Skin epidermis (tissue), 12 donors: ENCODE data around the gene YIPF6.
A peak's percentile ranks its signal among the peaks of the same experiment; 100 is the strongest.
"Not testable (repeated sequence)": the region's sequence is repeated elsewhere in the genome, so short reads cannot be mapped to it uniquely, and the experiment has no call there.

Source experiments
- H3K27ac ChIP-seq, 21 experiments: fragments of 200-600 bp; sonication (generic) in 11 of 21; one replicate each; pipeline ENCODE4 v1.5.0; 2020; ENCODE audit warnings: mild to moderate bottlenecking in 3 of 21, inconsistent platforms in 2 of 21, moderate library complexity in 2 of 21
- H3K4me3 ChIP-seq, 7 experiments: fragments of 200-600 bp; sonication (generic) in 2 of 7; one replicate each; pipeline ENCODE4 v1.5.0; 2020; ENCODE audit warnings: inconsistent platforms in 2 of 7, mild to moderate bottlenecking in 2 of 7, moderate library complexity in 1 of 7

The YIPF6 gene

DNA sequence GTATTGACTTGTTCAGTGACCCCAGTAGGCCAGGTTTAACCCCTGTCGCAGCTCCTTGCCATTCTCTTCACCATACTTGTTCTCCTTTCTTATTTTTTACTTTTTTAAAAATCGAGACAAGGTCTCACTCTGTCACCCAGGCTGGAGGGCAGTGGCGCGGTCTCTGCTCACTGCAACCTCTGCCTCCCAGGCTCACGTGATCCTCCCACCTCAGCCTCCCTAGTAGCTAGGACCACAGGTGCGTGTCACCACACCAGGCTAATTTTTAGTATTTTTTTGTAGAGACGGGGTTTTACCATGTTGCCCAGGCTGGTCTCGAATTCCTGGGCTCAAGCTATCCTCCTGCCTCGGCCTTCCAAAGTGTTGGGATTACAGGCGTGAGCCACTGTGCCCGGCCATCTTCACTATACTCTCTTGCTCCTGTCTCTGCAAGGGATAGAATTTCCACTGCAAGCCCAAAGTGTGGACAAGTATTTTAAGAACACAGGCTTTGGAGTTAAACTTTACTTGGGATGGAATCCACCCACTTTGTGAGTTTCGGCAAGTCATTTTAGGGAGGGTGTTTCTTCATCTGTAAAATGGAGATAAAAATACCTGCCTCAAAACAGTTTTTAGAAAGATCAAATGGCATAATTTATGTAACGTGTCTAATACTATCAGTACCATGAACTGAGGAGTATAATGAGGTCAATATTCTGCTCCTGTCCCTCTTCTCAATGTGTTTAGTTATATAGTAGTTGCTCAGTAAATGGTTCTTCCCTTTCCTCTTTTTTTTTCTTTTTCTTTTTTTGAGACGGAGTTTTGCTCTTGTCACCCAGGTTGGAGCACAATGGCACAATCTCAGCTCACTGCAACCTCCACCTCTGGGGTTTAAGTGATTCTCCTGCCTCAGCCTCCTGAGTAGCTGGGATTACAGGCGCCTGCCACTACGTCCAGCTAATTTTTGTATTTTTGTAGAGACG lies 973 bp downstream of the YIPF6 start:
- peak overlapping the region in 17 of 21 experiments; percentile 82 to 98 (median 93) for H3K27ac ChIP-seq
- H3K4me3 ChIP-seq: peak overlapping the region; percentile 46 to 67 (median 58)

DNA sequence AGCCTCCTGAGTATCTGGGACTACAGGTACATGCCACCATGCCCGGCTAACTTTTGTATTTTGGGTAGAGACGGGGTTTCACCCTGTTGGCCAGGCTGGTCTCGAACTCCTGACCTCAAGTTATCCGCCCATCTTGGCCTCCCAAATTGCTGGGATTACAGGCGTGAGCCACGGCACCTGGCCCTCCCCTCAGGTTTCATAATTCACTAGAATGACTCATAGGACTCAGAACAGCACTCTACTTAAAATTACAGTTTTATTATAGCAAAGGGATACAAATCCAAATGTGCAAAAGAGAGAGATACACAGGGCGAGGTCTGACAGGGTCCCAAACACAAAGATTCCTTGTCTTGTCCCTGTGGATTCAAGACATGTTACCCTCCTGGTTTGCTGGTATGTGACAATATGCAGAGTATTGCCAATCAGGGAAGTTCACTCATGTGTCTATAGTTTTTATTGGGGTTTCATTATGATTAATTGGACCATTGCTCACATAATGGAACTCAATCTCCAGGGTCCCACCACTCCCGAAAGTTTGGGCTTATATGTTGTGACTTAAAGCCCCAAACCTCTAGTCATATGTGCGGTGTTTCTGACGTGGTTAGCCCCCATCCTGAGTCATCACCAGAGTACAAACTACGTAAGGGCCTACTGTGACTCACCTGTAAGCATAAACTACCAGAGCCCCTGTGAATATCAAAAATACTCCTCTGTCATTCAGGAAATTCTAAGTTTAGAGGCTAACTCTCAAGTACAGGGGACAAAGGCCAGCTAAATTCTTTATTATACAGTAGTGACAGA lies 5.2 kb downstream of the YIPF6 start:
- Histone ChIP-seq H3K4me3 (no peak overlapping the region), H3K27ac (no peak overlapping the region)

- Histone ChIP-seq H3K4me3 (no peak overlapping the region), H3K27ac (no peak overlapping the region)
These were observed 7.8 kb downstream of the YIPF6 start for GRCh38 chrX:68506649-68507048.

- Histone ChIP-seq H3K4me3 (no peak overlapping the region), H3K27ac (no peak overlapping the region)
These were observed 9.9 kb downstream of the YIPF6 start for GRCh38 chrX:68508799-68509198.

DNA sequence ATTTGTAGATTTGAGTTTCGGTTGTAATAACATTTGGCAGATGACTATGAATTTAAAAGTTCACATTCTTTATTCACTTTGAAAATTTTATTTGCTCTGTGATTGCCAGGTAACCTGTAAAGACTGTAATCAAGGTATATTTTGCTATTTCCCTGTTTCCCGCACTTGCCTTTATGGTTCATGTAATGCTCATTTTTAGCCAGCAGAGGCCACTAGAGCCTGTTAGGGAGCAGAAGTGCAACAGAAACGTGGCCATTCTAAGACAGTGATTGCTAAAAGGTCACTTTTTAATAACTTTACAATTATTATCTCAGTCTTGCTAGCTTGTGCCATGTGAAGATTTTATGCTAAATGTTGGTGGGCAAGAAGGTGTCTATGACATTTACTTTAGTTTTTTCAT lies 12.4 kb downstream of the YIPF6 start:
- no peak overlapping the region for H3K27ac ChIP-seq
- H3K4me3 ChIP-seq: no peak overlapping the region

- H3K4me3 ChIP-seq, H3K27ac ChIP-seq: not testable (repeated sequence)
These were observed 25.8 kb downstream of the YIPF6 start for GRCh38 chrX:68524680-68525079.

GRCh38 chrX:68532831-68533533 lies 34.1 kb downstream of the YIPF6 start:
- H3K27ac ChIP-seq: no peak overlapping the region
- no peak overlapping the region for H3K4me3 ChIP-seq

DNA sequence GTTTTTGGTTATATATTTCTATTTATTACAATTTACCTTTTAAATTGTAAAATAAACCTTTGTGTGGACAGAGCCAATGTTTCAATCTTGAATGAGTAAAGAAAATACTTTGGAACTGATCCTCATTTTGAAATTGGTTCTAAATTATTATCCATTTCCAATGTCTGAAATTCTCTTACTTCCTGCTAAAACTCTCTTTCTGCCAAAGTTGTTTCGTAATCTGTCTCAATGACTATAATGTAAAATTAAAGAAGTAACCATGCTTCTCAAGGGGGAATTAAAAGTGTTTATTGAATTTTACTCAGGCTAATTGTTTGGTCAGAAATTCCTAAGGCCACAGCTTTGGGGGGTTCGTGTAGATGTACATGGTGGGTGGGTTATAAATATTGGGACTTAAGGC lies 34.8 kb downstream of the YIPF6 start:
- no peak overlapping the region for H3K27ac ChIP-seq

DNA sequence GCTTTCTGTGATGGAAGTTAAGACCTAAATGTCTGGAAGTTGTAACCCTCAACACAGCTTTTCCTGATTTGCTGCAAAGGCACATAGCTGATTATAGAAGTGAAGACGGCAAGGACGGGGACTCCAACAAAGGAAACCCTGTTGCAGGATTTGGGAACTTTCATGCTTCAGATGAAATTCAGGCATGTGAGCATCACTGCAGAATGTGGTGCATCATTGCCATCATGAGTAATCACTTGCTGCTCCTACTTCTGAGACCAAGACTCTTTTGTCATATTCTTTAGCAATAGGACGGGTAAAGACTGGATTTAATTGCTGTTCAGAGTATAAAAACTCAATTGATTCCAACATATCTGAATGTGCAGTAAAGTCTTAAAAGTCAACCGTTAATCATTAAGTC lies 35.8 kb downstream of the YIPF6 start:
- H3K27ac ChIP-seq: no peak overlapping the region
- no peak overlapping the region for H3K4me3 ChIP-seq

More for the DNA sequence above, 34.8 kb downstream of the YIPF6 start:
- H3K4me3 ChIP-seq: no peak overlapping the region

DNA sequence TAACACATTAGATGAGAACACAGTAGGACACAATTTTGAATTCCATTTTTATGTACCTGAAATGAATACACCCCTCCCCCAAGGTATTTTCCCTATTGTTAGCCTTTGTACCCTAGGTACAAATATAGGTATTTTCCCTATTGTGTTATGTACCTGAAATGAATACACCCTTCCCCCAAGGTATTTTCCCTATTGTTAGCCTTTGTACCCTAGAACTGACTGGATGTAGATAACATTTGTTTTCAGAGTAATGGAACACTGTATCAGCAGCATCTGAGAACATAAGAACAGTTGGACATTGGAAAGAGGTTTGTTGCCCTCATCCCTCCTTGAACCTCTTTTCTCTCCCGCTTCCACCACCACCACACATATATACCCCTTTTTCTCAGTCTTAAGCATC lies 37.6 kb downstream of the YIPF6 start:
- Histone ChIP-seq H3K27ac (no peak overlapping the region), H3K4me3 (no peak overlapping the region)

GRCh38 chrX:68536884-68537283 lies 38.0 kb downstream of the YIPF6 start:
- Histone ChIP-seq H3K27ac (no peak overlapping the region), H3K4me3 (no peak overlapping the region)

- Histone ChIP-seq H3K27ac (no peak overlapping the region), H3K4me3 (no peak overlapping the region)
These were observed 51.3 kb downstream of the YIPF6 start for GRCh38 chrX:68550193-68550592.

DNA sequence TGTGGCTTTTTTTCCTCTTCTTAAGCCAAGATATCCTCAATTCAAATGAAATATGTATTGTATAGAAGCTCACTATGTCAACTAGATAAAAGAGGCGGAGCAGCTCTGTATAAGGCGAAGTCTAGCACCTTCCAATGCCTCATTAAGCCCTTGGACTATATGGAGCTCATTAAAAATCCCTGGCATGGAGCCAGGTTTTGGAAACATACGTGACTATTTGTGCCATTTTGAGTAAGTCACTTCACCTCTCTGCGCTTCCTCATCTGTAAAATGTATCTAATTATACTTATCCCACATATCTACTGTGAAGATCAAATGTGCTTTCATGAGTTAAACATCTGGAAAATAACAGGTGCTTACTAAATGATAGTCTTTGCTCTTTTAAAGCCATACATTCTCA lies 57.2 kb downstream of the YIPF6 start:
- Histone ChIP-seq H3K27ac (no peak overlapping the region), H3K4me3 (no peak overlapping the region)

DNA sequence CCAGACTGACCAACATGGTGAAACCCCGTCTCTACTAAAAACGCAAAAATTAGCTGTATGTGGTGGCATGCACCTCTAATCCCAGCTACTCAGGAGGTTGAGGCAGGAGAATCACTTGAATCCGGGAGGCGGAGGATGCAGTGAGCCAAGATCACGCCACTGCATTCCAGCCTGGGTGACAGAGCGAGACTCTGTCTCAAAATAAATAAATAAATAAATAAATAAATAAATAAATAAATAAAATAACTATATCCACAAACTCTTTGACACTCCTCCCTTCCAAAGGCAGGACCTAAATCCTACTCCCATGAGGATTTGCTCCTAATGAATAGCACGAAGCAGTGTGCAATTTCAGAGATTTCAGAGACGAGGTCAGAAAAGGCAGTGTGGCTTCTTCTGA lies 58.3 kb downstream of the YIPF6 start:
- not testable (repeated sequence) for H3K4me3 ChIP-seq, H3K27ac ChIP-seq

- H3K4me3 ChIP-seq, H3K27ac ChIP-seq: not testable (repeated sequence)
These were observed 61.1 kb downstream of the YIPF6 start for GRCh38 chrX:68559905-68560304.

GRCh38 chrX:68568136-68568535 lies 69.3 kb downstream of the YIPF6 start:
- Histone ChIP-seq H3K4me3 (no peak overlapping the region), H3K27ac (no peak overlapping the region)

DNA sequence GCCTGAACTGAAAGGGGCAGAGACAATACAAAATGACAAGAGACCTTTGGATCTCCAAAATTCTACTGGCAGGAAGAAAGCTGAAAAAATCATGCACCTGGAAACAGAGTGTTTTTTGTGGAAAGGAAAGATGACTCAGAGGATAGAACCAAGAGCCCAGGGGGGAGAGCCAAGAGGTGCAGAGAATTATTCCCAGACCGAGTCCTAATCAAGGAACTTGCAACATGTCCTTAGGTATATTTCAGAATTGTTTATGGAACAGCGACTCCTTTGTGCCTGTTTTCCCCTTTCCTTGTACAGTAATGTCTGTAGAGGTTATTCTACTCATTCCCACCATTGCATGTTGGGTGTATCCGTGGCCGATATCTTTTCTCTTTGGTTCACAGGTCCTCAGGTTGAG lies 71.7 kb downstream of the YIPF6 start:
- H3K4me3 ChIP-seq: no peak overlapping the region

GRCh38 chrX:68571292-68571609 lies 72.4 kb downstream of the YIPF6 start:
- no peak overlapping the region for H3K27ac ChIP-seq
- H3K4me3 ChIP-seq: no peak overlapping the region

More for the DNA sequence above, 71.7 kb downstream of the YIPF6 start:
- H3K27ac ChIP-seq: no peak overlapping the region

DNA sequence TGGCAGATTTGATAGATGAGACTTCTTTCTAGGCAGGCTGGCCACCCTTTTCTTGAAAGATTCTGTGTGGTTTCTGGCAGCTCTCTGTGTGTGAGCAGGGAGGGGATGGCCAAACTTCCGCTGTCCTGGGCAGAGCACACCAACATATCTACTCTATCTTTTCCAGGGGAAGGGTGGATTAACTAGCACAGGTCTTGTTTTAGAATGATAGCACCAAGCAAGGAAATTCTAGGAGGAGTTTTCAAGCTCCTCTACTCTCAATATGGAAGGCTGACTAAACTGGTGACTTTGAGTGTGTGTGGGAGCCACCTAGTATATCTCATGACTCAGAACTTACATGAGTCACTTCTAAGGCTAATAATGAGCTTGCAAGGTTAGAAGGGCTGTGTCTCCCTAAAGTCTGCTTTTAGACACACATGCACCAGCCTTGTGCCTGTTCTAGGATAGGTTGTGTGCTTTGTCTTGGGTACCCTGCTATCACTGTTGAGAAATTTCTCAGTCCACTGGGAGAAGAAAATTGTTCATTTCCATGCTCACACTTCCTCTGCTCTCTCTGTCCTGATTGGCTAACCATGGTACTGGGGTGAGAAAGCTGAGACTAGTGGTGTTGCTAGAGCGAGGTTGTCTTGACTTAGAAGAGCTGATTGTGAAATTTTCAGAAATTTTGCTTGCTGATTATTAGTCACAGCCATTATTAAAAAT lies 72.9 kb downstream of the YIPF6 start:
- no peak overlapping the region for H3K27ac ChIP-seq
- H3K4me3 ChIP-seq: no peak overlapping the region

- no peak overlapping the region for H3K4me3 ChIP-seq
- no peak overlapping the region for H3K27ac ChIP-seq
These were observed 75.4 kb downstream of the YIPF6 start for GRCh38 chrX:68574240-68574639.
